K562 (cell line): ENCODE data around the gene TRIM27. TPM values are rescaled to one million over a fixed set of nuclear protein-coding genes. Genes with fewer than 3 reads are reported as not detected.

Source experiments
- CEBPB ChIP-seq: fragments of 450-650 bp; IDR thresholded peaks from 2 replicates; pipeline ENCODE4 v1.6.1; 2016; ENCODE audit warnings: missing genetic modification characterization, missing compliant biosample characterization
- FOXA3 ChIP-seq, 2 experiments: fragments of 450-650 bp in 1 of 2; sonication (generic) in 1 of 2; formaldehyde crosslinking; IDR thresholded peaks in 1 of 2; conservative IDR thresholded peaks in 1 of 2; 2 replicates each; pipeline versions ENCODE4 v1.4.0 to v1.8.0; 2020 to 2022; ENCODE audit warnings: mild to moderate bottlenecking in 2 of 2, missing genetic modification reagents in 1 of 2
- ILK ChIP-seq: fragments of 450-650 bp; IDR thresholded peaks from 2 replicates; pipeline ENCODE4 v1.6.1; 2016; ENCODE audit warnings: missing genetic modification characterization, low read depth, mild to moderate bottlenecking, missing compliant biosample characterization, moderate library complexity, borderline replicate concordance
- RBM15 ChIP-seq: fragments of 200-400 bp; formaldehyde crosslinking; IDR thresholded peaks from 2 replicates; pipeline ENCODE4 v1.6.1; 2018; ENCODE audit warnings: mild to moderate bottlenecking, low read length, moderate library complexity; ENCODE audit not compliant: insufficient read depth
- SIN3A ChIP-seq, 2 experiments: fragments of 150-350 bp in 1 of 2; IDR thresholded peaks; 2 replicates each; pipeline ENCODE4 v1.6.1; 2011 to 2016; ENCODE audit warnings: borderline replicate concordance in 2 of 2, low read depth in 2 of 2, low read length in 2 of 2, mild to moderate bottlenecking in 2 of 2, moderate library complexity in 2 of 2; ENCODE audit not compliant: control insufficient read depth in 1 of 2
- SMAD4 ChIP-seq: fragments of 250-450 bp; sonication (Bioruptor Pico); conservative IDR thresholded peaks from 2 replicates; pipeline ENCODE4 v1.8.0; 2021; ENCODE audit warnings: inconsistent platforms, mild to moderate bottlenecking, moderate library complexity
- ZNF217 ChIP-seq: sonication (generic); formaldehyde crosslinking; IDR thresholded peaks from 2 replicates; pipeline ENCODE4 v1.8.0; 2022; ENCODE audit warnings: mild to moderate bottlenecking, missing genetic modification reagents
- ZNF239 ChIP-seq: fragments of 250-450 bp; sonication (Bioruptor Pico); IDR thresholded peaks from 2 replicates; pipeline ENCODE4 v1.4.0; 2020; ENCODE audit warnings: mild to moderate bottlenecking
- ZNF282 ChIP-seq: sonication (generic); formaldehyde crosslinking; IDR thresholded peaks from 2 replicates; pipeline ENCODE4 v1.8.1; 2023; ENCODE audit warnings: missing genetic modification reagents
- ZNF507 ChIP-seq: conservative IDR thresholded peaks from 2 replicates; pipeline ENCODE4 v1.6.1; 2017; ENCODE audit warnings: missing genetic modification characterization, missing compliant biosample characterization
- ZNF75A ChIP-seq: fragments of 450-650 bp; formaldehyde crosslinking; IDR thresholded peaks from 2 replicates; pipeline ENCODE4 v1.4.0; 2020; ENCODE audit warnings: mild to moderate bottlenecking
- polyA plus RNA-seq, 8 experiments: library from polyadenylated mRNA; depleted of rRNA in 4 of 8; stranded (reverse) in 5 of 8; unstranded in 3 of 8; fragments of >200 nt; fragmentation: Nextera tagmentation in 2 of 8; fragmentation: Illumina TruSeq in 1 of 8; extraction: Ambion mirVana in 2 of 8; extraction: Trizol in 1 of 8; gene quantifications; 2 replicates each; pipeline versions ENCODE4 v1.2.1 to v1.2.3, GENCODE V29; 2011 to 2014; ENCODE audit warnings: inconsistent platforms in 1 of 8, missing spikeins in 1 of 8
- total RNA-seq, 7 experiments: library from RNA; depleted of rRNA in 6 of 7; stranded (reverse); fragments of >200 nt in 6 of 7; fragmentation: Illumina TruSeq in 2 of 7; extraction: Trizol in 2 of 7; gene quantifications; 2 replicates each; pipeline versions ENCODE4 v1.2.1 to v1.2.3, GENCODE V29; 2011 to 2021; ENCODE audit warnings: low replicate concordance in 1 of 7
- TF ChIP-seq, protein P1 (sequence below): fragments of 450-650 bp; IDR thresholded peaks from 2 replicates; pipeline ENCODE4 v1.6.1; 2016; ENCODE audit warnings: low read depth
- TF ChIP-seq, protein P2 (sequence below): fragments of 450-650 bp; formaldehyde crosslinking; IDR thresholded peaks from 2 replicates; pipeline ENCODE4 v1.4.0; 2022; ENCODE audit warnings: missing genetic modification characterization
- TF ChIP-seq, protein P3 (sequence below), 2 experiments: fragments of 150-350 bp in 1 of 2; IDR thresholded peaks; 2 replicates each; pipeline ENCODE4 v1.6.1; 2012 to 2016; ENCODE audit warnings: low read depth in 2 of 2, low read length in 2 of 2, mild to moderate bottlenecking in 1 of 2, moderate library complexity in 1 of 2

TRIM27 gene
- total and polyA plus RNA-seq, 9 of the 15 experiments (the other 6 are each of a cell fraction or from before 2014, with no cell fraction given) = 37.7 to 235 (median 122) TPM

DNA sequence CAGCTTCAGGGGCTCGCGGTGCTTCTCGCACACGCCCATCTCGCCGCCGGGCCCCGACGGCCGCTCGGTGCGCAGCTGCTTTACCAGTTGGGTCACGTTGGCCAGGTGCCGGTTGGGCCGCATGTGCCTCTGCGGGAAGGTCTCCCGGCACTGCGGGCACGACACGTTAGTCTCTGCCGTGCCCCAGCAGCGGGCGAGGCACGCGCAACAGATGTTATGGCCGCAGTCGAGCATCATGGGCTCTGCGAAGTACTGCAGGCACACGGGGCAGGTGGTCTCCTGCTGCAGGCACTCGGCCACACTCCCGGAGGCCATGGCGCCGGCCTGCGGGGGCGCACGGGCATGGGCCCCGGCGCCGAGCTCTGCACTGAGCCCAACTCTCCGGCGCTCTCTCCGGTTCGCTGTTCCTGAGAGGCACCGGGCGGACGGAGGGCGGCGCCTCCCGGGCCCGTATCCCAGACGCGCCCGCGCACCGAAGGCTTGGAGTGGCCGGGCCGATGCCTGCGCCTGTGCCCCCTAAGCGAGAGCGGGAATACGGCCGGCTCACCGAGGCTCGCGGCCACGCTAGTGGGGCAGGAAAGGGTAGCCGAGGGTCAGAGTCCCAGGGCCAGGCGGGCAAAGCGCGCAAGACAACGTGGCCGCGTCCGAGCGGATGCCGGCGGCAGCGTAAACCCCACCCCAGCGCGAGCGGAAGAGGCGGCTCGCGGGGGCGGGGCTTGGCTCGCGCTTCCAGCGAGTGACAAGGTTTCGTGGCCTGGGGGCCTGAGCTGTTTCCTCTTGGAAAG, at the start of gene TRIM27 (continued):
- TF ChIP-seq, protein P1, sequence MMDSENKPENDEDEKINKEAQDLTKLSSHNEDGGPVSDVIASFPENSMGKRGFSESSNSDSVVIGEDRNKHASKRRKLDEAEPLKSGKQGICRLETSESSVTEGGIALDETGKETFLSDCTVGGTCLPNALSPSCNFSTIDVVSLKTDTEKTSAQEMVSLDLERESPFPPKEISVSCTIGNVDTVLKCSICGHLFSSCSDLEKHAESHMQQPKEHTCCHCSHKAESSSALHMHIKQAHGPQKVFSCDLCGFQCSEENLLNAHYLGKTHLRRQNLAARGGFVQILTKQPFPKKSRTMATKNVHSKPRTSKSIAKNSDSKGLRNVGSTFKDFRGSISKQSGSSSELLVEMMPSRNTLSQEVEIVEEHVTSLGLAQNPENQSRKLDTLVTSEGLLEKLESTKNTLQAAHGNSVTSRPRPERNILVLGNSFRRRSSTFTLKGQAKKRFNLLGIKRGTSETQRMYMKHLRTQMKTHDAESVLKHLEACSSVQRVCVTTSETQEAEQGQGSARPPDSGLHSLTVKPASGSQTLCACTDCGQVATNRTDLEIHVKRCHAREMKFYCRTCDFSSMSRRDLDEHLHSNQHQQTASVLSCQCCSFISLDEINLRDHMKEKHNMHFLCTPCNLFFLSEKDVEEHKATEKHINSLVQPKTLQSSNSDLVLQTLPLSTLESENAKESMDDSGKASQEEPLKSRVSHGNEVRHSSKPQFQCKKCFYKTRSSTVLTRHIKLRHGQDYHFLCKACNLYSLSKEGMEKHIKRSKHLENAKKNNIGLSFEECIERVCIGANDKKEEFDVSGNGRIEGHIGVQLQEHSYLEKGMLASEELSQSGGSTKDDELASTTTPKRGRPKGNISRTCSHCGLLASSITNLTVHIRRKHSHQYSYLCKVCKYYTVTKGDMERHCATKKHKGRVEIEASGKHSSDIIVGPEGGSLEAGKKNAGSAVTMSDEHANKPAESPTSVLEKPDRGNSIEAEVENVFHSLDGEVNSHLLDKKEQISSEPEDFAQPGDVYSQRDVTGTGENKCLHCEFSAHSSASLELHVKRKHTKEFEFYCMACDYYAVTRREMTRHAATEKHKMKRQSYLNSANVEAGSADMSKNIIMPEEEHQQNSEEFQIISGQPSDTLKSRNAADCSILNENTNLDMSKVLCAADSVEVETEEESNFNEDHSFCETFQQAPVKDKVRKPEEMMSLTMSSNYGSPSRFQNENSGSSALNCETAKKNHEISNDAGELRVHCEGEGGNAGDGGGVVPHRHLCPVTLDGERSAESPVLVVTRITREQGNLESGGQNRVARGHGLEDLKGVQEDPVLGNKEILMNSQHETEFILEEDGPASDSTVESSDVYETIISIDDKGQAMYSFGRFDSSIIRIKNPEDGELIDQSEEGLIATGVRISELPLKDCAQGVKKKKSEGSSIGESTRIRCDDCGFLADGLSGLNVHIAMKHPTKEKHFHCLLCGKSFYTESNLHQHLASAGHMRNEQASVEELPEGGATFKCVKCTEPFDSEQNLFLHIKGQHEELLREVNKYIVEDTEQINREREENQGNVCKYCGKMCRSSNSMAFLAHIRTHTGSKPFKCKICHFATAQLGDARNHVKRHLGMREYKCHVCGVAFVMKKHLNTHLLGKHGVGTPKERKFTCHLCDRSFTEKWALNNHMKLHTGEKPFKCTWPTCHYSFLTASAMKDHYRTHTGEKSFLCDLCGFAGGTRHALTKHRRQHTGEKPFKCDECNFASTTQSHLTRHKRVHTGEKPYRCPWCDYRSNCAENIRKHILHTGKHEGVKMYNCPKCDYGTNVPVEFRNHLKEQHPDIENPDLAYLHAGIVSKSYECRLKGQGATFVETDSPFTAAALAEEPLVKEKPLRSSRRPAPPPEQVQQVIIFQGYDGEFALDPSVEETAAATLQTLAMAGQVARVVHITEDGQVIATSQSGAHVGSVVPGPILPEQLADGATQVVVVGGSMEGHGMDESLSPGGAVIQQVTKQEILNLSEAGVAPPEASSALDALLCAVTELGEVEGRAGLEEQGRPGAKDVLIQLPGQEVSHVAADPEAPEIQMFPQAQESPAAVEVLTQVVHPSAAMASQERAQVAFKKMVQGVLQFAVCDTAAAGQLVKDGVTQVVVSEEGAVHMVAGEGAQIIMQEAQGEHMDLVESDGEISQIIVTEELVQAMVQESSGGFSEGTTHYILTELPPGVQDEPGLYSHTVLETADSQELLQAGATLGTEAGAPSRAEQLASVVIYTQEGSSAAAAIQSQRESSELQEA = no peak
- TF ChIP-seq ZNF507 (tag) (no peak), CEBPB (no peak), SIN3A (IDR thresholded peaks at IDR 0.05; ENCODE audit: borderline replicate concordance in 2 of 2, control insufficient read depth in 1 of 2, low read depth in 2 of 2, low read length in 2 of 2) (peak; percentile 73 to 93; a peak in 3 of 4 replicates), FOXA3 (CRISPR knock-in tag; conservative IDR thresholded peaks at IDR 0.05 in 1 of 2, IDR thresholded peaks at IDR 0.05 in 1 of 2) (no peak), ZNF282 (CRISPR knock-in tag) (peak; percentile 94), ZNF239 (CRISPR knock-in tag) (no peak), ZNF217 (CRISPR knock-in tag) (no peak), ILK (tag) (no peak), RBM15 (no peak), SMAD4 (CRISPR knock-in tag) (no peak), ZNF75A (CRISPR knock-in tag) (no peak)
- TF ChIP-seq, protein P2, sequence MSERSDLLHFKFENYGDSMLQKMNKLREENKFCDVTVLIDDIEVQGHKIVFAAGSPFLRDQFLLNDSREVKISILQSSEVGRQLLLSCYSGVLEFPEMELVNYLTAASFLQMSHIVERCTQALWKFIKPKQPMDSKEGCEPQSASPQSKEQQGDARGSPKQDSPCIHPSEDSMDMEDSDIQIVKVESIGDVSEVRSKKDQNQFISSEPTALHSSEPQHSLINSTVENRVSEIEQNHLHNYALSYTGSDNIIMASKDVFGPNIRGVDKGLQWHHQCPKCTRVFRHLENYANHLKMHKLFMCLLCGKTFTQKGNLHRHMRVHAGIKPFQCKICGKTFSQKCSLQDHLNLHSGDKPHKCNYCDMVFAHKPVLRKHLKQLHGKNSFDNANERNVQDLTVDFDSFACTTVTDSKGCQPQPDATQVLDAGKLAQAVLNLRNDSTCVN (CRISPR knock-in tag) = no peak
- TF ChIP-seq, protein P3, sequence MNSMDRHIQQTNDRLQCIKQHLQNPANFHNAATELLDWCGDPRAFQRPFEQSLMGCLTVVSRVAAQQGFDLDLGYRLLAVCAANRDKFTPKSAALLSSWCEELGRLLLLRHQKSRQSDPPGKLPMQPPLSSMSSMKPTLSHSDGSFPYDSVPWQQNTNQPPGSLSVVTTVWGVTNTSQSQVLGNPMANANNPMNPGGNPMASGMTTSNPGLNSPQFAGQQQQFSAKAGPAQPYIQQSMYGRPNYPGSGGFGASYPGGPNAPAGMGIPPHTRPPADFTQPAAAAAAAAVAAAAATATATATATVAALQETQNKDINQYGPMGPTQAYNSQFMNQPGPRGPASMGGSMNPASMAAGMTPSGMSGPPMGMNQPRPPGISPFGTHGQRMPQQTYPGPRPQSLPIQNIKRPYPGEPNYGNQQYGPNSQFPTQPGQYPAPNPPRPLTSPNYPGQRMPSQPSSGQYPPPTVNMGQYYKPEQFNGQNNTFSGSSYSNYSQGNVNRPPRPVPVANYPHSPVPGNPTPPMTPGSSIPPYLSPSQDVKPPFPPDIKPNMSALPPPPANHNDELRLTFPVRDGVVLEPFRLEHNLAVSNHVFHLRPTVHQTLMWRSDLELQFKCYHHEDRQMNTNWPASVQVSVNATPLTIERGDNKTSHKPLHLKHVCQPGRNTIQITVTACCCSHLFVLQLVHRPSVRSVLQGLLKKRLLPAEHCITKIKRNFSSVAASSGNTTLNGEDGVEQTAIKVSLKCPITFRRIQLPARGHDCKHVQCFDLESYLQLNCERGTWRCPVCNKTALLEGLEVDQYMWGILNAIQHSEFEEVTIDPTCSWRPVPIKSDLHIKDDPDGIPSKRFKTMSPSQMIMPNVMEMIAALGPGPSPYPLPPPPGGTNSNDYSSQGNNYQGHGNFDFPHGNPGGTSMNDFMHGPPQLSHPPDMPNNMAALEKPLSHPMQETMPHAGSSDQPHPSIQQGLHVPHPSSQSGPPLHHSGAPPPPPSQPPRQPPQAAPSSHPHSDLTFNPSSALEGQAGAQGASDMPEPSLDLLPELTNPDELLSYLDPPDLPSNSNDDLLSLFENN (IDR thresholded peaks at IDR 0.05; ENCODE audit: low read depth in 2 of 2, low read length in 2 of 2) = no peak
